HG03558 (cell line): ENCODE results near the gene DDX52.
"Not testable (repeated sequence)": the region's sequence is repeated elsewhere in the genome, so short reads cannot be mapped to it uniquely, and the experiment has no call there.

ENCODE experiments used
- ATAC-seq: cut with Tn5 transposase; IDR thresholded peaks from one replicate; pipeline ENCODE4 v1.9.1; 2021; ENCODE audit warnings: moderate number of reproducible peaks; ENCODE audit not compliant: unreplicated experiment; ENCODE audit errors: extremely low read depth

Gene DDX52

GRCh38 chr17:37659925-37660324 lies 16.7 kb upstream of the DDX52 start:
- no peak for ATAC-seq

GRCh38 chr17:37657202-37657601 lies 14.0 kb upstream of the DDX52 start:
- no peak for ATAC-seq

GRCh38 chr17:37651849-37652248 lies 8.6 kb upstream of the DDX52 start:
- ATAC-seq = no peak

- no peak for ATAC-seq
Measured at GRCh38 chr17:37650419-37651003, 7.3 kb upstream of the DDX52 start.

- no peak for ATAC-seq
Measured at GRCh38 chr17:37648555-37648954, 5.3 kb upstream of the DDX52 start.

GRCh38 chr17:37647856-37648255 lies 4.6 kb upstream of the DDX52 start:
- no peak for ATAC-seq

GRCh38 chr17:37643869-37644268 lies 623 bp upstream of the DDX52 start:
- no peak for ATAC-seq

- no peak for ATAC-seq
Measured at GRCh38 chr17:37642681-37643080, 565 bp downstream of the DDX52 start.

GRCh38 chr17:37640015-37640414 lies 3.2 kb downstream of the DDX52 start:
- no peak for ATAC-seq

GRCh38 chr17:37637956-37638355 lies 5.3 kb downstream of the DDX52 start:
- no peak for ATAC-seq

GRCh38 chr17:37616430-37616829 lies 26.8 kb downstream of the DDX52 start:
- not testable (repeated sequence) for ATAC-seq

- no peak for ATAC-seq
Measured at GRCh38 chr17:37614823-37615222, 28.4 kb downstream of the DDX52 start.

- no peak for ATAC-seq
Measured at GRCh38 chr17:37614391-37614790, 28.9 kb downstream of the DDX52 start.

- no peak for ATAC-seq
Measured at GRCh38 chr17:37610971-37611370, 32.3 kb downstream of the DDX52 start.

GRCh38 chr17:37610041-37610420 lies 33.2 kb downstream of the DDX52 start:
- not testable (repeated sequence) for ATAC-seq

GRCh38 chr17:37609170-37610040 lies 33.8 kb downstream of the DDX52 start, which contains the start of gene SYNRG:
Gene SYNRG (minus strand): TSS chr17:37609418. CDS start chr17:37609355, 63 bp downstream.
- peak; percentile 69 for ATAC-seq

- ATAC-seq = peak; percentile 3
Measured at GRCh38 chr17:37608351-37609169, 34.7 kb downstream of the DDX52 start.

GRCh38 chr17:37607637-37608331 lies 35.5 kb downstream of the DDX52 start:
- no peak for ATAC-seq

GRCh38 chr17:37605813-37606505 lies 37.3 kb downstream of the DDX52 start:
- no peak for ATAC-seq

GRCh38 chr17:37605081-37605480 lies 38.2 kb downstream of the DDX52 start:
- ATAC-seq = no peak
